Measurements from ENCODE around the gene PHF14. TPM values are rescaled to one million over a fixed set of nuclear protein-coding genes. Genes with fewer than 3 reads are reported as not detected.
A peak's percentile ranks its signal among the peaks of the same experiment; 100 is the strongest.

The PHF14 gene
- total RNA-seq, 1 experiment from 2014 or later, result 50.8 TPM

- WGBS (ENCODE audit: extremely low coverage, insufficient read length, low lambda C conversion rate), result no CpG with 5 or more reads among the region's 61 CpGs
- no peak for TF ChIP-seq CTCF (conservative IDR thresholded peaks at IDR 0.05)
- peaks cover 14 to 20% of the 10 kb centered on the region in 2 experiments for H3K4me1 Mint-ChIP-seq
These were observed 33.6 kb upstream of the PHF14 start for GRCh38 chr7:10939911-10940703.

More at GRCh38 chr7:10939911-10940703, 33.6 kb upstream of the PHF14 start:
- Histone ChIP-seq H3K79me1 (ENCODE audit: insufficient read depth, low read depth, low read length, poor library complexity, severe bottlenecking) (no peaks in the 10 kb centered on the region), H2BK120ac (ENCODE audit: low read depth, low read length, poor library complexity, severe bottlenecking) (no peak overlapping the region), H3K18ac (ENCODE audit: insufficient read length, low read depth, low read length) (peak overlapping the region; percentile 98), H3K23ac (ENCODE audit: insufficient read length, low read depth, low read length) (no peak overlapping the region), H3K14ac (ENCODE audit: insufficient read depth, low read length) (peak overlapping the region; percentile 85), H3K79me2 (ENCODE audit: insufficient read depth, low read length) (peaks cover 15% of the 10 kb centered on the region; the same call in 1 of the 2 replicates), H2AFZ (ENCODE audit: low read length) (no peak overlapping the region), H3K4me2 (ENCODE audit: insufficient read depth, insufficient read length, low read length) (peak overlapping the region; percentile 52), H3K27me3 (ENCODE audit: insufficient read depth, low read length) (no peaks in the 10 kb centered on the region), H2BK12ac (ENCODE audit: insufficient read length, low read depth, low read length) (no peak overlapping the region), H2BK15ac (ENCODE audit: low read depth, low read length) (no peak overlapping the region), H3K27ac (ENCODE audit: insufficient read length, low read depth, low read length) (peak overlapping the region; percentile 70), H3K56ac (ENCODE audit: insufficient read length, low read depth, low read length) (peak overlapping the region; percentile 67), H2AK5ac (ENCODE audit: insufficient read length, low read length) (no peak overlapping the region), H4K8ac (replicated peaks; ENCODE audit: insufficient read length, low read depth, low read length) (peak overlapping the region; percentile 63), H2BK5ac (ENCODE audit: insufficient read length, low read length) (peak overlapping the region; percentile 88), H4K91ac (ENCODE audit: insufficient read length, low read depth, low read length) (no peak overlapping the region), H3K23me2 (ENCODE audit: insufficient read length, low read depth, low read length, poor library complexity, severe bottlenecking) (peaks cover 7% of the 10 kb centered on the region), H3K4ac (ENCODE audit: low read depth, low read length) (no peak overlapping the region; the same call in 1 of the 2 replicates), H3K4me1 (ENCODE audit: insufficient read depth, low read length) (peaks cover 5% of the 10 kb centered on the region; the same call in 1 of the 2 replicates), H3K9ac (ENCODE audit: extremely low read depth, insufficient read length, low read length) (peak overlapping the region; percentile 99), H2BK20ac (ENCODE audit: low read depth, low read length, poor library complexity, severe bottlenecking) (no peak overlapping the region), H3T11ph (ENCODE audit: low read length) (no peak overlapping the region), H3K9me3 (ENCODE audit: control insufficient read depth, low read depth, low read length) (no peaks in the 10 kb centered on the region), H4K20me1 (ENCODE audit: control insufficient read depth, insufficient read depth, insufficient read length) (no peaks in the 10 kb centered on the region), H4K5ac (ENCODE audit: insufficient read length, low read depth, low read length) (peak overlapping the region; percentile 93)
- peaks cover 17 to 37% (median 35%) of the 10 kb centered on the region in 3 experiments; a peak in 6 of 7 replicates for H3K36me3 Mint-ChIP-seq (ENCODE audit: insufficient read depth in 1 of 3, low read depth in 3 of 3)
- no peak overlapping the region for H3K27ac Mint-ChIP-seq
- DNase-seq, result peak; percentile 91
- no peaks in the 10 kb centered on the region for H3K9me3 Mint-ChIP-seq
- H3K27me3 Mint-ChIP-seq (ENCODE audit: low read depth), result no peaks in the 10 kb centered on the region
- no peak overlapping the region for H3K4me3 Mint-ChIP-seq

Data from H9 (cell line).